Hematopoietic multipotent progenitor cell treated with erythropoietin and hydrocortisone succinate and interleukin-3 and kit ligand, for 6 days (in vitro differentiated cells): ENCODE results near the gene CD22.

Source experiments
- DNase-seq: peaks from one replicate; pipeline ENCODE4 v3.0.0-alpha.2; 2015

The CD22 gene

DNA sequence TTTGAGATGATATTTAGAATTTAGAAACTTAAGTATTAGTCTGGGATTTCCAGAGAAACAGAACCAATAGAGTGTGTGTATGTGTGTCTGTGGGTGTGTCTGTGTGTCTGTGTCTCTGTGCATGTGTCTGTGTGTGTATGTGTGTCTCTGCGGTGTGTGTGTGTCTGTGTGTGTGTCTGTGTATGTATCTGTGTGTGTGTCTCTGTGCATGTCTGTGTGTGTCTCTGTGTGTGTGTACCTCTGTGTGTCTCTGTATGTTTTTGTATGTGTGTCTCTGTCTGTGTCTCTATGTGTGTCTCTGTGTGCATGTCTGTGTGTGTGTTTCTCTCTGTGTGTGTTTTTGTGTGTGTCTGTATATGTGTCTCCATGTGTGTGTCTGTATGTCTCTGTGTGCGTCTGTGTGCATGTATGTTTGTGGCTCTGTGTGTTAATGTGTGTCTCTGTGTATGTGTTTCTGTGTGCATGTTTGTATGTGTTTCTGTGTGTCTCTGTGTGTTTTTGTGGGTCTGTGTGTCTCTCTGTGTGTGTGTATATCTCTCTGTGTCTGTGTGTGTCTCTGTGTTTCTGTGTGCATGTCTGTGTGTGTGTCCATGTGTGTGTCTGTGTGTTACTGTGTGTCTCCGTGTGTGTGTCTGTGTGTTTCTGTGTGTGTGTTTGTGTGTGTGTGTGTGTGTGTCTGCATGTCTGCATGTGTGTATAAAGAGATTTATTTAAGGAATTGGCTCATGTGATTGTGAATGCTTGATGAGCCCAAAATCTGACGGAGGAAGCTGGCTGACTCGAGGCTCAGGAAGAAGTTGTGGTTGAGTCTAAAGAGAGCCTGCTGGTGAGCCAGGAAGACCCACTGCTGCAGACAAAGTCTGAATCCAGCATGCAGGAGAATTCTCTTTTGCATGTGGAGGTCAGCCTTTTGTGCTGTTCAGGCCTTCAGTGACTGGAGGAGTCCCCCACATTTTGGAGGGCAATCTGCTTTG lies 64.0 kb downstream of the CD22 start:
- DNase-seq = no peak

DNA sequence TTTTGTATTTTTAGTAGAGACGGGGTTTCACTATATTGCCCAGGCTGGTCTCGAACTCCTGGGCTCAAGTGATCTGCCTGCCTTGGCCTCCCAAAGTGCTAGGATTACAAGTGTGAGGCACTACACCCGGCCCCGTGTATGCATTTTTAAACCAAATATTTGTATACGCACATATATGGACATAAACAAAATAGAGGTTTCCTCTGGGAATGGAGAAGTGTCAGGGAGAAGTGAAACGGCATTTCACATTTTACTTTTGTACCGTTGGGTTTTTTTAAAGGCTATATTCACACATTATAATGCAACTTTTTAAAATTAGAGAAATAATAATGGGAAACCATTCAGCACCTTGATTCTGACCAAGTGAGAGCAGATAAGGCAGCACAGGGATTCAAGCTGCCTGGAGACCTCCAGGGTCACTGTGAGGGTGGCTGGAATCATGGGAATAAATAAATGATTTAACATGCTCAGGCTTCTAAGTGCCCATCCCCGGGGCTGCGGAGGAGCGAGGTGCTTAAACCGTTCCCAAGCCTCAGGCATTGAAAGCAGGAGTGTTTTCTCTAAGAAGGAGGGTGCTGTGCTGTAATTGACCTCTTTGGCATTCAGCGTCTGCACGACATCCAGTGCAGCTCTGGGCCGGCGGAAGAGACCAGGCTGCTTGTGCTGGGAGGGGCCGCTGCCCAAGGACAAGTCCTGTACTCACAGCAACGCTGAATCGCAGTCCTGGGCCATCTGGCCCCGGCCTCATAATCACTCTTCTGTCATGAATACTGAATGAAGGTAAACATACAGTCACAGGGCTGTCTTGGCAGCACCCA lies 66.6 kb downstream of the CD22 start:
- DNase-seq = no peak

DNA sequence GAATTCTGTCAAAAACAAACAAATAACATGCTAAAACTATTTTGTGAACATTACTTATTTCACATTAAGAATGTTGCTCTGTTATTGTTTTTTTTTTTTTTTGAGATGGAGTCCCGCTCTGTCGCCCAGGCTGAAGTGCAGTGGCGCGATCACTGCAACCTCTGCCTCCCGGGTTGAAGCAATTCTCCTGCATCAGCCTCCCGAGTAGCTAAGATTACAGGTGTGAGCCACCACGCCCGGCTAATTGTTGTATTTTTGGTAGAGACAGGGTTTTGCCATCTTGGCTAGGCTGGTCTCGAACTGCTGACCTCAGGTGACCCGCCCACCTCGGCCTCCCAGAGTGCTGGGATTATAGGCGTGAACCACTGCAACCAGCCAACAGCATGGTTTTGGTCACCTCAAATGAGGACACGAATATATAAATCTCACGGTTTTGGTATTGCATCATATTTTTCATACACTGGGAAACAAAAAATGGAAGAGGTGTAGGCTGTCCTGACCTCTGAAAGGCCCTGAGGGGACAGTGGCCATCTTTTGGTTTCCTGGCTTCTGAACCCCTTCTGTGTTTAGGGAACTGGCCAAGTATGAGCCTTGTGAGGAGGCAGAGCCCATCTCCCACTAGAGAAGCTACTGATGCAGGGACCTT lies 67.4 kb downstream of the CD22 start:
- no peak for DNase-seq
